ENCODE results near the gene MDK. TPM values are rescaled to one million over a fixed set of nuclear protein-coding genes. Genes with fewer than 3 reads are reported as not detected.

The MDK gene
- total and polyA plus RNA-seq, 2 experiments from 2014 or later = 388 to 477 TPM

DNA sequence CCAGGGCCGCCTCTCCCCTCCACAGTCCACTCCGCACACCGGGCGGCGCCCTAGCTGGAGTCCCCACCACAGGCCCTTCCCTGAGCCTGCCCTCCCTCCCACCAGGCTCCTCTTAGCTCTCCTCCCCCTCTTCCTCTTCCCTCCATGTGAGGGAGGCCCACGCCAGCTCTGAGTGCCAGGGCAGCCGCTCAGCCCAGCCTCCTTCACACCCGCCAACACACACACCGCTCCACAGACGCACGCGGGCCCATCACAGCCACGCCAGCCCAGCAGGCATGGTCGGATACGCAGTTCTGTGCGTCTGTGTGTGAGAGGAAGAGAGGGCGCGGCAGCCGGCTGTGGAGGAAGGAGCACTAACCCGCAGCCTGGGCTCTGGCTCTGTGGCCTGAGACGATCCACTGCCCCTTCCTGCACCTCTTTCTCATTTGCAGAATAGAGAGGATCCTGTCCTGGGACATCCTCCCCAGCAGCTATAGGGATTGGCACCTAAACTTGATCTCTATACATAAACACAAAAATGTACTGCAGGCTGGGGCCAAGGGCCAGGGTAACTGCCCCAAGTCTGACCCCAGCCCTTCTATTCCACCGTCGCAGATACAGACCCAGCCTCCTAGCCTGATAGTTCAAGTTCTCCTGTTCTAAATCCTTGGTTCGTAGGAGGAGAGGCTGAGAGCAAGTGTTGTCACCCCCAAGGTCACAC, 6.6 kb downstream of the MDK start:
- peaks cover 7% of the 10 kb centered on the region for H4K20me1 ChIP-seq (replicated peaks; ENCODE audit: insufficient read depth)
- H3K36me3 ChIP-seq (ENCODE audit: insufficient read depth) = no peaks in the 10 kb centered on the region; the same call in 1 of the 2 replicates
- Mint-ChIP-seq H3K27me3 (ENCODE audit: insufficient read depth, low read depth, poor library complexity) (peaks cover 60% of the 10 kb centered on the region), H3K4me3 (peak overlapping the region; percentile 69; the same call in 1 of the 3 replicates), H3K36me3 (ENCODE audit: low read depth) (peaks cover 11% of the 10 kb centered on the region), H3K4me1 (peaks cover 36% of the 10 kb centered on the region), H3K27ac (no peak overlapping the region), H3K9me3 (no peaks in the 10 kb centered on the region; the same call in 1 of the 3 replicates)
- peak overlapping the region; percentile 88 for H3K4me2 ChIP-seq
- ATAC-seq (no peak), DNase-seq (ENCODE audit: low spot score) (peak; percentile 34)
- no peaks in the 10 kb centered on the region for H3K79me2 ChIP-seq (replicated peaks; ENCODE audit: insufficient read depth)
- H3F3A ChIP-seq (replicated peaks; ENCODE audit: low read depth) = peaks cover 19% of the 10 kb centered on the region
- no peak for TF ChIP-seq ZNF331 (CRISPR knock-in tag; IDR thresholded peaks at IDR 0.05; ENCODE audit: low read depth)
- TF ChIP-seq EZH2phosphoT487 (IDR thresholded peaks at IDR 0.05; ENCODE audit: unreplicated experiment) = no peak
- no peak for TF ChIP-seq NANOG (IDR thresholded peaks at IDR 0.05; ENCODE audit: borderline replicate concordance)
- no peak for TF ChIP-seq JUNB (IDR thresholded peaks at IDR 0.05; ENCODE audit: unreplicated experiment)
- no peak for TF ChIP-seq ZNF462 (CRISPR knock-in tag; IDR thresholded peaks at IDR 0.05)
- TF ChIP-seq, protein P1, sequence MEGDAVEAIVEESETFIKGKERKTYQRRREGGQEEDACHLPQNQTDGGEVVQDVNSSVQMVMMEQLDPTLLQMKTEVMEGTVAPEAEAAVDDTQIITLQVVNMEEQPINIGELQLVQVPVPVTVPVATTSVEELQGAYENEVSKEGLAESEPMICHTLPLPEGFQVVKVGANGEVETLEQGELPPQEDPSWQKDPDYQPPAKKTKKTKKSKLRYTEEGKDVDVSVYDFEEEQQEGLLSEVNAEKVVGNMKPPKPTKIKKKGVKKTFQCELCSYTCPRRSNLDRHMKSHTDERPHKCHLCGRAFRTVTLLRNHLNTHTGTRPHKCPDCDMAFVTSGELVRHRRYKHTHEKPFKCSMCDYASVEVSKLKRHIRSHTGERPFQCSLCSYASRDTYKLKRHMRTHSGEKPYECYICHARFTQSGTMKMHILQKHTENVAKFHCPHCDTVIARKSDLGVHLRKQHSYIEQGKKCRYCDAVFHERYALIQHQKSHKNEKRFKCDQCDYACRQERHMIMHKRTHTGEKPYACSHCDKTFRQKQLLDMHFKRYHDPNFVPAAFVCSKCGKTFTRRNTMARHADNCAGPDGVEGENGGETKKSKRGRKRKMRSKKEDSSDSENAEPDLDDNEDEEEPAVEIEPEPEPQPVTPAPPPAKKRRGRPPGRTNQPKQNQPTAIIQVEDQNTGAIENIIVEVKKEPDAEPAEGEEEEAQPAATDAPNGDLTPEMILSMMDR (conservative IDR thresholded peaks at IDR 0.05; ENCODE audit: low read depth in 2 of 2) = no peak
- TF ChIP-seq ZNF114 (CRISPR knock-in tag; IDR thresholded peaks at IDR 0.05) = no peak
- TF ChIP-seq ETS1 (IDR thresholded peaks at IDR 0.05) = no peak
- TF ChIP-seq STAT1 (IDR thresholded peaks at IDR 0.05; ENCODE audit: unreplicated experiment) = no peak
- no peak for TF ChIP-seq EZH2 (IDR thresholded peaks at IDR 0.05; ENCODE audit: low read depth, unreplicated experiment)
- TF ChIP-seq CREB1 (CRISPR knock-in tag; IDR thresholded peaks at IDR 0.05; ENCODE audit: low read depth) = no peak
- no peak for TF ChIP-seq POLR2AphosphoS5 (IDR thresholded peaks at IDR 0.05; ENCODE audit: low read depth)
- no peak for TF ChIP-seq REST (IDR thresholded peaks at IDR 0.05; ENCODE audit: unreplicated experiment)
- H2AFZ ChIP-seq = no peak overlapping the region
- H3K27ac ChIP-seq (ENCODE audit: low read depth) = no peak overlapping the region
- peaks cover 36% of the 10 kb centered on the region for H3K4me1 ChIP-seq (ENCODE audit: insufficient read depth)
- no peaks in the 10 kb centered on the region for H3K9me2 ChIP-seq (ENCODE audit: insufficient read depth)
- H3K4me3 ChIP-seq = peak overlapping the region; percentile 76; the same call in 1 of the 2 replicates
- peaks cover 49% of the 10 kb centered on the region for H3K27me3 ChIP-seq (ENCODE audit: insufficient read depth)

Data from GM23338 (cell line).